ENCODE results near the gene SLC7A10. TPM values are rescaled to one million over a fixed set of nuclear protein-coding genes. Genes with fewer than 3 reads are reported as not detected.
"Not testable (repeated sequence)": the region's sequence is repeated elsewhere in the genome, so short reads cannot be mapped to it uniquely, and the experiment has no call there.

The SLC7A10 gene
- total RNA-seq, 3 donors from 2014 or later = 6.9 to 8.8 TPM; not detected in 1

GRCh38 chr19:33167438-33167837 lies 58.2 kb downstream of the SLC7A10 start:
- H3K36me3 ChIP-seq = no peaks in the 10 kb centered on the region
- H3K4me3 ChIP-seq = no peak overlapping the region
- TF ChIP-seq POLR2A (IDR thresholded peaks at IDR 0.05) = no peak
- TF ChIP-seq, protein P1, sequence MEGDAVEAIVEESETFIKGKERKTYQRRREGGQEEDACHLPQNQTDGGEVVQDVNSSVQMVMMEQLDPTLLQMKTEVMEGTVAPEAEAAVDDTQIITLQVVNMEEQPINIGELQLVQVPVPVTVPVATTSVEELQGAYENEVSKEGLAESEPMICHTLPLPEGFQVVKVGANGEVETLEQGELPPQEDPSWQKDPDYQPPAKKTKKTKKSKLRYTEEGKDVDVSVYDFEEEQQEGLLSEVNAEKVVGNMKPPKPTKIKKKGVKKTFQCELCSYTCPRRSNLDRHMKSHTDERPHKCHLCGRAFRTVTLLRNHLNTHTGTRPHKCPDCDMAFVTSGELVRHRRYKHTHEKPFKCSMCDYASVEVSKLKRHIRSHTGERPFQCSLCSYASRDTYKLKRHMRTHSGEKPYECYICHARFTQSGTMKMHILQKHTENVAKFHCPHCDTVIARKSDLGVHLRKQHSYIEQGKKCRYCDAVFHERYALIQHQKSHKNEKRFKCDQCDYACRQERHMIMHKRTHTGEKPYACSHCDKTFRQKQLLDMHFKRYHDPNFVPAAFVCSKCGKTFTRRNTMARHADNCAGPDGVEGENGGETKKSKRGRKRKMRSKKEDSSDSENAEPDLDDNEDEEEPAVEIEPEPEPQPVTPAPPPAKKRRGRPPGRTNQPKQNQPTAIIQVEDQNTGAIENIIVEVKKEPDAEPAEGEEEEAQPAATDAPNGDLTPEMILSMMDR (IDR thresholded peaks at IDR 0.05) = no peak
- no peak for TF ChIP-seq POLR2AphosphoS5 (IDR thresholded peaks at IDR 0.05)
- no peak for DNase-seq (ENCODE audit: low spot score in 2 of 2)
- intact Hi-C loops (cut with DNase I; ENCODE audit: low total_unique reads) = no loop called here
- H3K4me1 ChIP-seq = no peaks in the 10 kb centered on the region
- no peaks in the 10 kb centered on the region for H3K9me3 ChIP-seq
- H3K27me3 ChIP-seq = no peaks in the 10 kb centered on the region
- no peak overlapping the region for H3K27ac ChIP-seq

GRCh38 chr19:33166037-33166436 lies 59.6 kb downstream of the SLC7A10 start:
- H3K4me1 ChIP-seq; H3K27ac ChIP-seq; H3K27me3 ChIP-seq; intact Hi-C loops (cut with DNase I; ENCODE audit: low total_unique reads); H3K4me3 ChIP-seq; H3K36me3 ChIP-seq; H3K9me3 ChIP-seq; DNase-seq (ENCODE audit: low spot score in 2 of 2): not testable (repeated sequence)

GRCh38 chr19:33163481-33163880 lies 62.2 kb downstream of the SLC7A10 start:
- Histone ChIP-seq H3K4me1 (no peaks in the 10 kb centered on the region), H3K27me3 (no peaks in the 10 kb centered on the region), H3K9me3 (no peaks in the 10 kb centered on the region), H3K4me3 (no peak overlapping the region), H3K27ac (no peak overlapping the region), H3K36me3 (no peaks in the 10 kb centered on the region)
- intact Hi-C loops (cut with DNase I; ENCODE audit: low total_unique reads) = no loop called here
- TF ChIP-seq POLR2A (IDR thresholded peaks at IDR 0.05) (no peak), POLR2AphosphoS5 (IDR thresholded peaks at IDR 0.05) (no peak)
- TF ChIP-seq, protein P1 (IDR thresholded peaks at IDR 0.05) = no peak
- DNase-seq (ENCODE audit: low spot score in 2 of 2) = no peak

DNA sequence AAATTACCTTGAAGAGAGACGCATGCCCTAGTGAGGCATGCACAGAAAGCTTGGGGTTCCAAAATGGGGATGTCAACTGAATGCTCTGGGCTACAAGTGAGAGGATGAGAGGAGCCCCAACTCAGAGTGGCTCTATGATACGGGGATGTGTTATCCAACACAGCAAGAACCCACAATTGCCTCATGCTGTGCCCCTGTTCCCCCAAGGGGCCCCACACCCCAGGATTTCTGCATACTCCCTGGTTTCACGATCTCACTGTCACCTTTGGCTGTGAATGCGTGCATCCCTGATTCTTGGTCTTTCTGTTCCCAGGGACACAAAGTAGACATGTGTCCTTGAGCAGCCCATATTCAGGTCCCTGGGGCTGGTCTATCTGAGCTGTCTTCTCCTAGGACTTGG lies 64.4 kb downstream of the SLC7A10 start:
- H3K27me3 ChIP-seq = no peaks in the 10 kb centered on the region
- intact Hi-C loops (cut with DNase I; ENCODE audit: low total_unique reads) = no loop called here
- TF ChIP-seq POLR2AphosphoS5 (IDR thresholded peaks at IDR 0.05) (no peak), POLR2A (IDR thresholded peaks at IDR 0.05) (no peak)
- TF ChIP-seq, protein P1 (IDR thresholded peaks at IDR 0.05) = no peak
- no peaks in the 10 kb centered on the region for H3K9me3 ChIP-seq
- H3K27ac ChIP-seq = no peak overlapping the region
- H3K4me3 ChIP-seq = no peak overlapping the region
- H3K4me1 ChIP-seq = no peaks in the 10 kb centered on the region
- no peak for DNase-seq (ENCODE audit: low spot score in 2 of 2)
- H3K36me3 ChIP-seq = no peaks in the 10 kb centered on the region

- Histone ChIP-seq H3K36me3 (no peaks in the 10 kb centered on the region), H3K9me3 (no peaks in the 10 kb centered on the region), H3K4me3 (no peak overlapping the region), H3K27ac (no peak overlapping the region), H3K27me3 (no peaks in the 10 kb centered on the region), H3K4me1 (no peaks in the 10 kb centered on the region)
- TF ChIP-seq POLR2AphosphoS5 (IDR thresholded peaks at IDR 0.05) (no peak), POLR2A (IDR thresholded peaks at IDR 0.05) (no peak)
- TF ChIP-seq, protein P1 (IDR thresholded peaks at IDR 0.05) = no peak
- intact Hi-C loops (cut with DNase I; ENCODE audit: low total_unique reads) = no loop called here
- no peak for DNase-seq (ENCODE audit: low spot score in 2 of 2)
These were observed 65.8 kb downstream of the SLC7A10 start for GRCh38 chr19:33159893-33160292.

- H3K36me3 ChIP-seq = no peaks in the 10 kb centered on the region
- H3K9me3 ChIP-seq = no peaks in the 10 kb centered on the region
- no peak overlapping the region for H3K4me3 ChIP-seq
- no peaks in the 10 kb centered on the region for H3K27me3 ChIP-seq
- H3K27ac ChIP-seq = no peak overlapping the region
- H3K4me1 ChIP-seq = no peaks in the 10 kb centered on the region
- TF ChIP-seq POLR2AphosphoS5 (IDR thresholded peaks at IDR 0.05) (no peak), POLR2A (IDR thresholded peaks at IDR 0.05) (no peak)
- TF ChIP-seq, protein P1 (IDR thresholded peaks at IDR 0.05) = no peak
- no peak for DNase-seq (ENCODE audit: low spot score in 2 of 2)
- intact Hi-C loops (cut with DNase I; ENCODE audit: low total_unique reads) = no loop called here
These were observed 66.5 kb downstream of the SLC7A10 start for GRCh38 chr19:33159149-33159548.

Data from breast epithelium (tissue), 4 donors.